Pancreas (tissue), 10 donors: ENCODE data around the gene STN1. TPM values are rescaled to one million over a fixed set of nuclear protein-coding genes. Genes with fewer than 3 reads are reported as not detected.

Experiments
- ATAC-seq, 4 donors: fragments of 200-7000 bp; cut with Tn5 transposase; one replicate each; pipeline versions ENCODE4 v1.8.0 to v1.9.1; 2020; ENCODE audit warnings: mild to moderate bottlenecking in 4 of 4, moderate library complexity in 4 of 4
- DNase-seq, 6 donors: peaks; one replicate each; pipeline ENCODE4 v3.0.0-alpha.2; 2020
- FAIRE-seq: peaks from 2 replicates; lab custom pipeline; 2012; peaks lifted over from hg19 to GRCh38; lab: Jason Lieb, UNC
- H3K27ac ChIP-seq, 4 donors: fragments of 200-600 bp; sonication (generic); 1 replicate in 3 of 4; 2 replicates in 1 of 4; pipeline versions ENCODE4 v1.5.0 to v1.8.0; 2020
- H3K27me3 ChIP-seq, 4 donors: fragments of 200-600 bp; one replicate each; pipeline ENCODE4 v1.8.0; 2021
- H3K36me3 ChIP-seq, 3 donors: fragments of 200-600 bp; sonication (generic) in 1 of 3; one replicate each; pipeline versions ENCODE4 v1.5.0 to v1.8.0; 2020 to 2021
- H3K4me1 ChIP-seq, 3 donors: fragments of 200-600 bp; one replicate each; pipeline ENCODE4 v1.8.0; 2021
- H3K4me3 ChIP-seq, 4 donors: fragments of 200-600 bp; sonication (generic) in 2 of 4; one replicate each; pipeline versions ENCODE4 v1.5.0 to v1.8.0; 2020 to 2021
- H3K9me3 ChIP-seq, 4 donors: fragments of 200-600 bp; one replicate each; pipeline ENCODE4 v1.8.0; 2021
- CTCF ChIP-seq, 4 donors: fragments of 200-600 bp; sonication (generic) in 3 of 4; IDR thresholded peaks; one replicate each; pipeline versions ENCODE4 v1.5.0 to v1.8.0; 2021; ENCODE audit warnings: antibody characterized with exemption in 4 of 4
- WGBS, 2 donors: extraction: QIAGEN DNeasy Blood & Tissue Kit; methylation state at CpG; one replicate each; pipeline ENCODE4 v1.1.7; 2013; 5-methylcytosine and 5-hydroxymethylcytosine counted together
- intact Hi-C, 3 donors: fragments of 100-400 bp; cut with DNase I; formaldehyde crosslinking; loops; one replicate each; pipeline versions ENCODE4 v1.11.1 to v1.14.2; 2022
- polyA plus RNA-seq, 2 donors: library from polyadenylated mRNA; stranded (reverse); fragments of 200-250 nt; gene quantifications; one replicate each; pipeline ENCODE4 v1.2.3, GENCODE V29; 2013
- total RNA-seq, 6 donors: library from RNA; stranded (reverse); fragmentation: NEBNext Ultra II Directional in 4 of 6; extraction: Animal tissue kit (Norgen Biotek cat#: 25700) in 4 of 6; gene quantifications; one replicate each; pipeline versions ENCODE4 v1.2.1 to v1.2.4, GENCODE V29; 2021 to 2023
- donor health status: healthy with polysubstance abuse.
- donor health status: DM: no; HTN: no; CAD: no; lungs with moderate emphysema.
- donor health status: DM: no; HTN: no; CAD: no.
- donor health status: control.
- donor health status: control.
- donor health status: Bipolar disorder and iron deficiency.
- donor health status: DM: yes; HTN: yes; CAD: no.
- donor health status: DM: no; HTN: no; CAD: no.
- donor health status: DM: no; HTN: no; CAD: no.
- donor health status: DM: yes; HTN: yes; CAD: no.

The STN1 gene
- total and polyA plus RNA-seq, 8 donors: 7.0 to 15.9 (median 13.3) TPM

GRCh38 chr10:103882285-103883007, 35.5 kb downstream of the STN1 start:
- intact Hi-C loops: loop anchor here in 1 of 3 donors (10.0 kb wide), 1 partner anchor 332 kb away; no protein-coding TSS in a partner anchor
- Histone ChIP-seq H3K4me3 (no peak overlapping the region), H3K36me3 (peaks cover 0 to 43% (median 0%) of the 10 kb centered on the region in 3 donors), H3K27me3 (no peaks in the 10 kb centered on the region), H3K4me1 (peaks cover 0 to 6% (median 3%) of the 10 kb centered on the region in 3 donors), H3K9me3 (no peaks in the 10 kb centered on the region), H3K27ac (no peak overlapping the region)
- no peak for TF ChIP-seq CTCF (IDR thresholded peaks at IDR 0.05)
- WGBS, 2 donors: 93 to 95% methylated on average over 8 of the region's 8 CpGs
- DNase-seq (no peak), FAIRE-seq (no peak), ATAC-seq (no peak)

GRCh38 chr10:103881416-103882284, 36.3 kb downstream of the STN1 start:
- TF ChIP-seq CTCF (IDR thresholded peaks at IDR 0.05): no peak
- no peak overlapping the region for H3K4me3 ChIP-seq
- no peaks in the 10 kb centered on the region for H3K27me3 ChIP-seq
- ATAC-seq (peak in 2 of 4 donors; percentile 32 to 34), FAIRE-seq (no peak), DNase-seq (no peak)
- H3K36me3 ChIP-seq: peaks cover 0 to 43% (median 0%) of the 10 kb centered on the region in 3 donors
- H3K9me3 ChIP-seq: no peaks in the 10 kb centered on the region
- intact Hi-C loops: loop anchor here in 1 of 3 donors (10.0 kb wide), 1 partner anchor 333 kb away; no protein-coding TSS in a partner anchor
- WGBS, 2 donors: 88 to 89% methylated on average over 15 of the region's 15 CpGs
- no peaks in the 10 kb centered on the region for H3K4me1 ChIP-seq
- H3K27ac ChIP-seq: no peak overlapping the region

- Histone ChIP-seq H3K27ac (no peak overlapping the region), H3K4me1 (no peaks in the 10 kb centered on the region), H3K36me3 (peaks cover 0 to 43% (median 0%) of the 10 kb centered on the region in 3 donors), H3K4me3 (no peak overlapping the region), H3K27me3 (no peaks in the 10 kb centered on the region), H3K9me3 (no peaks in the 10 kb centered on the region)
- ATAC-seq (no peak), DNase-seq (no peak), FAIRE-seq (no peak)
- 95 to 97% methylated on average over 7 of the region's 7 CpGs for WGBS, 2 donors
- no peak for TF ChIP-seq CTCF (IDR thresholded peaks at IDR 0.05)
- intact Hi-C loops: loop anchor here in 2 of 3 donors (10.0 kb wide), 3 partner anchors 175 to 335 kb away; no protein-coding TSS in a partner anchor
Measured at GRCh38 chr10:103879831-103880230, 38.2 kb downstream of the STN1 start.

- H3K9me3 ChIP-seq: no peaks in the 10 kb centered on the region
- no peak overlapping the region for H3K27ac ChIP-seq
- no peak overlapping the region for H3K4me3 ChIP-seq
- H3K4me1 ChIP-seq: no peaks in the 10 kb centered on the region
- FAIRE-seq: no peak
- DNase-seq: no peak
- no peak for TF ChIP-seq CTCF (IDR thresholded peaks at IDR 0.05)
- H3K36me3 ChIP-seq: peaks cover 0 to 43% (median 0%) of the 10 kb centered on the region in 3 donors
- H3K27me3 ChIP-seq: no peaks in the 10 kb centered on the region
- ATAC-seq: no peak
- intact Hi-C loops: loop anchor here in 2 of 3 donors (10.0 kb wide), 2 partner anchors 175 to 265 kb away; no protein-coding TSS in a partner anchor
- 84 to 91% methylated on average over 9 of the region's 9 CpGs for whole genome bisulfite sequencing, 2 donors
Measured at GRCh38 chr10:103879409-103879808, 38.6 kb downstream of the STN1 start.
